Body of pancreas (tissue), 4 donors: Measurements from ENCODE around the gene PCBP2. TPM values are rescaled to one million over a fixed set of nuclear protein-coding genes. Genes with fewer than 3 reads are reported as not detected.
A peak's percentile ranks its signal among the peaks of the same experiment; 100 is the strongest.
"Not testable (repeated sequence)": the region's sequence is repeated elsewhere in the genome, so short reads cannot be mapped to it uniquely, and the experiment has no call there.

ENCODE experiments used
- ATAC-seq: fragments of 150-250 bp; one replicate; pipeline ENCODE4 v1.9.1; 2016
- DNase-seq, 4 donors: peaks; one replicate each; pipeline ENCODE4 v3.0.0-alpha.2; 2019
- H3K27ac ChIP-seq, 4 donors: fragments of 200-600 bp; sonication (generic); 1 replicate in 3 of 4; 2 replicates in 1 of 4; pipeline versions ENCODE4 v1.5.1 to v1.6.1; 2016 to 2019; ENCODE audit warnings: mild to moderate bottlenecking in 1 of 4, mixed read lengths in 1 of 4, moderate library complexity in 1 of 4
- H3K27me3 ChIP-seq, 2 donors: fragments of 200-600 bp; sonication (generic); one replicate each; pipeline ENCODE4 v1.6.0; 2016; ENCODE audit warnings: mild to moderate bottlenecking in 1 of 2
- H3K36me3 ChIP-seq, 2 donors: fragments of 200-600 bp; sonication (generic); replicated peaks in 1 of 2; 2 replicates each; pipeline ENCODE4 v1.5.1; 2016; ENCODE audit warnings: low read depth in 2 of 2; ENCODE audit not compliant: insufficient read depth in 1 of 2
- H3K4me1 ChIP-seq: fragments of 200-600 bp; sonication (generic); one replicate; pipeline ENCODE4 v1.6.0; 2016
- H3K4me3 ChIP-seq, 2 donors: fragments of 200-600 bp; sonication (generic); 1 replicate in 1 of 2; 2 replicates in 1 of 2; pipeline ENCODE4 v1.5.1; 2016 to 2019
- H3K9me3 ChIP-seq, 3 donors: fragments of 200-600 bp; sonication (generic); 1 replicate in 2 of 3; 2 replicates in 1 of 3; pipeline ENCODE4 v1.5.1; 2016
- POLR2A ChIP-seq, 3 donors: fragments of 450-650 bp; IDR thresholded peaks; one replicate each; pipeline ENCODE4 v1.6.1; 2016; ENCODE audit warnings: antibody characterized with exemption in 3 of 3, mild to moderate bottlenecking in 2 of 3
- WGBS, 2 donors: methylation state at CpG; one replicate each; pipeline ENCODE4 v1.1.5; 2017; 5-methylcytosine and 5-hydroxymethylcytosine counted together
- intact Hi-C: fragments of 100-400 bp; cut with DNase I; formaldehyde crosslinking; loops from one replicate; pipeline ENCODE4 v1.15.1; 2023
- total RNA-seq, 2 donors: library from RNA; depleted of rRNA; stranded (reverse); fragments of >200 nt; gene quantifications; one replicate each; pipeline ENCODE4 v1.1.0, GENCODE V29; 2016
- TF ChIP-seq, protein P1 (sequence below), 7 experiments: fragments of 450-650 bp in 4 of 7; fragments of 200-600 bp in 3 of 7; sonication (generic) in 3 of 7; IDR thresholded peaks; one replicate each; pipeline ENCODE4 v1.5.1; 2016 to 2019; ENCODE audit warnings: antibody characterized with exemption in 7 of 7

The PCBP2 gene
- total RNA-seq, 2 donors from 2014 or later, result 226 to 308 TPM

DNA sequence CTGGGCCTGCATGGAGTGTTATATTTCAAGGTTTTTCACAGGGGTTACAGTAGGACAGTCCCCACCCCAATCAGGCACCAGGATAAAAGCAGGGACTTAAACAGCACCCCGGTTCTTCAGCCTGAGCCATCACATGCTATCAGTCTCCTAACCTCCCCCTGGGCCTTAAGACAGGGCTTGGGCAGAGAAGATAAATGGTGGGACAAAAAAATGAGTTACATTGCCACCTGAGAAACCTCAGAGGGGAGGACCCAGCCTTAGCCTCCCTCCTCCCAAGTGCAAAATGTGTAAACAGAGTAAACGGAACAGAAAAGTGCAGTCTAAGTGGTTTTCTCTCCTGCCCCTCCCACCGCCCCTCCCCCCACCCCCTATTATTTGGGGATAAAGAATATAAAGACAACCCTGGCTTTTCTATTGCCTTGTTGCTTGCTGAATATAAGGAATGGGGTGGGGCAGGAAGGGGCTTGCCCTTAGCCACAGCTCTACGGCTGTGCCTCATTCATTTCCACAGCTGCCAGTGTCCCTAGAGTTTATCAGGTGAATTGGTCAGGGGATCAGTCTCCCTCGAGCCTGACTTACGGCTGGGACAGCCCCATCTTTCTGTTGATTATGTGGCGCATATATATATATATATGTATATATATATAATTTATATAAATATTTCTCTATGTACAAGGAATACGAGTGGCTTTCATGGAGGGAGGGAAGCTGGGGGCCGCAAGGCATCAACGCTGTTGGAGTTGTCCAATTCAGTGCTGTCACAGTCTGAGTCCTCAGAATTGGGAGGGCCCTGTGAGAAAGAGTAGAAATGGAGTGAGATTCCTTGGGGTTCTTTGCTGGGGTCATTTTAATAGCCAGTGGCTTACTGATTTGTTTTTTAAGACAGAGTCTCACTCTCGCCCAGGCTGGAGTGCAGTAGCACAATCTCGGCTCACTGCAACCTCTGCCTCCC is 28.9 kb downstream of the PCBP2 start:
- no peak for TF ChIP-seq POLR2A (IDR thresholded peaks at IDR 0.05)
- TF ChIP-seq, protein P1, sequence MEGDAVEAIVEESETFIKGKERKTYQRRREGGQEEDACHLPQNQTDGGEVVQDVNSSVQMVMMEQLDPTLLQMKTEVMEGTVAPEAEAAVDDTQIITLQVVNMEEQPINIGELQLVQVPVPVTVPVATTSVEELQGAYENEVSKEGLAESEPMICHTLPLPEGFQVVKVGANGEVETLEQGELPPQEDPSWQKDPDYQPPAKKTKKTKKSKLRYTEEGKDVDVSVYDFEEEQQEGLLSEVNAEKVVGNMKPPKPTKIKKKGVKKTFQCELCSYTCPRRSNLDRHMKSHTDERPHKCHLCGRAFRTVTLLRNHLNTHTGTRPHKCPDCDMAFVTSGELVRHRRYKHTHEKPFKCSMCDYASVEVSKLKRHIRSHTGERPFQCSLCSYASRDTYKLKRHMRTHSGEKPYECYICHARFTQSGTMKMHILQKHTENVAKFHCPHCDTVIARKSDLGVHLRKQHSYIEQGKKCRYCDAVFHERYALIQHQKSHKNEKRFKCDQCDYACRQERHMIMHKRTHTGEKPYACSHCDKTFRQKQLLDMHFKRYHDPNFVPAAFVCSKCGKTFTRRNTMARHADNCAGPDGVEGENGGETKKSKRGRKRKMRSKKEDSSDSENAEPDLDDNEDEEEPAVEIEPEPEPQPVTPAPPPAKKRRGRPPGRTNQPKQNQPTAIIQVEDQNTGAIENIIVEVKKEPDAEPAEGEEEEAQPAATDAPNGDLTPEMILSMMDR (IDR thresholded peaks at IDR 0.05), result no peak
- ATAC-seq (no peak), DNase-seq (peak in 1 of 4 donors; percentile 6)
- Histone ChIP-seq H3K4me3 (no peak overlapping the region), H3K4me1 (peaks cover 10% of the 10 kb centered on the region), H3K36me3 (peaks cover 5 to 44% of the 10 kb centered on the region in 2 donors), H3K9me3 (no peaks in the 10 kb centered on the region), H3K27ac (no peak overlapping the region), H3K27me3 (no peaks in the 10 kb centered on the region)
- WGBS, 2 donors, result 72 to 84% methylated on average over 10 to 12 of the region's 12 CpGs
- intact Hi-C loops, result no loop called here

DNA sequence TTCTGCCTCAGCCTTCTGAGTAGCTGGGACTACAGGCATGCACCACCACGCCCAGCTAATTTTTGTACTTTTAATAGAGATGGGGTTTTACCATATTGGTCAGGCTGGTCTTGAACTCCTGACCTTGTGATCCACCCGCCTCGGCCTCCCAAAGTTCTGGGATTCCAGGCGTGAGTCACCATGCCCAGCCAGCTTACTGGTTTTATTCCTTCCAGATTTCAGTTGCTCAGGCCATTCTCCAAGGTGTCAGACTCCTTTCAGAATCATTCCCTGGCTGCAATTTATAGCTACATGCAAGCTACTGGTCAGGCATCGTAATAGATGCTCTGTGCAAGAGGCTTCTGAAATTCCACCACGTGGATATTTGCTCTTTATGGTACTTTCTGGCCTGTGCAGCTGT is 29.6 kb downstream of the PCBP2 start:
- H3K27ac ChIP-seq, H3K27me3 ChIP-seq, ATAC-seq, H3K4me1 ChIP-seq, H3K9me3 ChIP-seq, H3K4me3 ChIP-seq, intact Hi-C loops: not testable (repeated sequence)
- peaks cover 5 to 44% of the 10 kb centered on the region in 2 donors for H3K36me3 ChIP-seq
- DNase-seq, result peak in 1 of 4 donors; percentile 9
- WGBS, 2 donors, result 82 to 86% methylated on average over 6 of the region's 6 CpGs

DNA sequence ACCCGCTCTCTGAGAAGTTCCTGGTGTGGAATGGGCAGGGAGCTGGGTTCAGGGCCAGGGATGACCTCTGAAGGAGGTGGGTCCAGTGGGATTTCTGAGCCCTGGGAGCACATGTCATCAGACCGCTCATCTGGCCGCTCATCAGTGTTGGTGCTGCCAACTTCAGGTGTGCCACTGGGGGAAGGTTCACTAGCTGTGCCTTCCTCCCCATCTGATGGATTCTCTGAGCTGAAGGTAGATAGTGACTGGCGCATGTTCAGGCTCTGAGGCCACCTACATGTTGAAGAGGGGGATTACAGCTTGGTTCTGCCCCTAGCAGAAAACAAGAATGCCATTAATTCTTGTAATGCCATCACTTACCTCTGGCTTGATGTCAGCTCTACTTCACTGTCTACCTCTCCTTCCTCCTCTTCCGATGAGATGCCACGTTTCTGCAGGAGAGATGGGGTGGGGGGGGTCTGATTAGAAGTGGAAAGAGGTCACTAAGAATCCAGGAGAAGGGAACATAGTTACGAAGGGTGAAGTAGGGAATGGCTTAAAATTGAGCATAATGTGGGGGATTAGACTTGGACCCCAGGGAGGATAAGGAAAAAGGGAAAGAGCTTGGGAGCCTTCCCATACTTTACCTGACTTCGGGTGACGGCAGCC is 30.2 kb downstream of the PCBP2 start:
- DNase-seq, result peak in 1 of 4 donors; percentile 12
- H3K27me3 ChIP-seq, result no peaks in the 10 kb centered on the region
- intact Hi-C loops, result no loop called here
- no peak overlapping the region for H3K27ac ChIP-seq
- no peak for TF ChIP-seq POLR2A (IDR thresholded peaks at IDR 0.05)
- TF ChIP-seq, protein P1 (IDR thresholded peaks at IDR 0.05), result peak in 1 of 7 experiments; percentile 5
- 80 to 85% methylated on average over 9 of the region's 9 CpGs for WGBS, 2 donors
- H3K4me3 ChIP-seq, result no peak overlapping the region
- no peak for ATAC-seq
- no peaks in the 10 kb centered on the region for H3K9me3 ChIP-seq
- peaks cover 5 to 39% of the 10 kb centered on the region in 2 donors for H3K36me3 ChIP-seq
- H3K4me1 ChIP-seq, result peaks cover 2% of the 10 kb centered on the region

DNA sequence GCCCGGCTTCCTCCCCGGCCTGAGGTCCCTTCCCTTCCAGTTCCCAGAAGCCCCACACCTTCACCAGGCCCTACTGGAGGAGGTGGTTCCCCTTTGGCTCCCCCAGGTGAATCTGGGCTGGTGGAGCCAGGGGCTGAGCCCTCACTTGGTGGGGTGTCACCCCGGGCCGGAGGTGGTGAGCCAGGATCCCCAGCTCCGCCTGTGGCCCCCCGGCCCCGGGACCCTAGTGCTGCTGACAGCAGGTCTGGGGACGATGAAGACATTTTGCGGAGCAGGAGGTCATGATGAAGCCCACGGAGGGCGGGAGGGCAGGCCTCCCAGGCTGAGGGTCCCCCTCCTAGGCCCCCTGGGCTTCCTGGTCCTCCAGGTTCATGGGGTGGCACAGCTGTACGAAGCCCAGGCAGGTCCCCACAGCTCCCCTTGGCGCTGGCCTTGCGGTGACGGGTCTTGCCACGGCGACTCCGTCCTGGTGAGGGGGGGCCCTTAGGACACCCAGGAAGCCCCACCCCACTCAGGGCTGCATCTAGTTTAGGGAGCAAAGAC is 30.8 kb downstream of the PCBP2 start:
- intact Hi-C loops, result no loop called here

More for the DNA sequence above, 30.8 kb downstream of the PCBP2 start:
- Histone ChIP-seq H3K4me3 (no peak overlapping the region), H3K27me3 (no peaks in the 10 kb centered on the region), H3K9me3 (no peaks in the 10 kb centered on the region), H3K4me1 (no peaks in the 10 kb centered on the region), H3K36me3 (peaks cover 5 to 37% of the 10 kb centered on the region in 2 donors), H3K27ac (peak overlapping the region in 1 of 4 donors; percentile 2)
- 83 to 89% methylated on average over 2 to 12 of the region's 18 CpGs for WGBS, 2 donors
- DNase-seq, result peak in 1 of 4 donors; percentile 12
- no peak for ATAC-seq
- TF ChIP-seq, protein P1 (IDR thresholded peaks at IDR 0.05), result no peak
- no peak for TF ChIP-seq POLR2A (IDR thresholded peaks at IDR 0.05)
